PFSK-1 (cell line): ENCODE data around the gene ANK2.

ENCODE experiments used
- FOXP2 ChIP-seq: optimal IDR thresholded peaks from 2 replicates; pipeline ENCODE3; 2011; ENCODE audit warnings: borderline replicate concordance, control low read depth, inconsistent platforms; ENCODE audit not compliant: insufficient read depth; ENCODE audit errors: extremely low read length, extremely low read depth
- POLR2AphosphoS5 ChIP-seq: IDR thresholded peaks from 2 replicates; pipeline ENCODE4 v1.6.1; 2012; ENCODE audit warnings: low read depth, mild to moderate bottlenecking, control low read depth, low read length, moderate library complexity
- REST ChIP-seq, 2 experiments: IDR thresholded peaks; 2 replicates each; pipeline versions ENCODE4 v1.6.1 to v1.8.0; 2011 to 2012; ENCODE audit warnings: low read depth in 2 of 2, low read length in 2 of 2, control low read depth in 1 of 2, inconsistent platforms in 1 of 2, mild to moderate bottlenecking in 1 of 2, moderate library complexity in 1 of 2; ENCODE audit not compliant: insufficient read depth in 1 of 2
- SIN3A ChIP-seq: IDR thresholded peaks from 2 replicates; pipeline ENCODE4 v1.6.1; 2012; ENCODE audit warnings: mild to moderate bottlenecking, low read length, moderate library complexity, borderline replicate concordance; ENCODE audit not compliant: insufficient read depth
- TAF1 ChIP-seq: IDR thresholded peaks from 2 replicates; pipeline ENCODE4 v1.6.1; 2012; ENCODE audit warnings: low read length, control low read depth, borderline replicate concordance; ENCODE audit not compliant: insufficient read depth

The ANK2 gene

DNA sequence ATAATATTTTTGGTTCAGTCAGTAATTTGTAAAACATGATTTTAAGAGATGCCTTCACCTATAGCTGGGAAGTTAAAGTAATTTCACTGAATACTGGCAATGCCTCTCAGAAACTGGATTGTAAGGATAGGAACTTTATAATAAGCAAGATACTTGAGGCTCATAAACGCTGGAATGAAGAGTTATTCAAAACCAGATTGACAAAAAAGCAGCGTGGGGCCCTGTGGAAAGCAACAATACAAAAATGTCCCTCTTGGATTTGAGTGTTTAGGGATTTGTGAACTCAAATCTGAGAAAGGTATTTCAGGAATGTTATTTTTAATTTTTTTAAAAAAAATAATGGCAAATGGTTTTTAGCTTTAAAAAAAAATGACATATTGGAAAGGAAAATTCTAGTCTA, 94.6 kb downstream of the ANK2 start:
- TF ChIP-seq REST (IDR thresholded peaks at IDR 0.05; ENCODE audit: insufficient read depth in 1 of 2, low read depth in 2 of 2, low read length in 2 of 2) (no peak), SIN3A (no peak), FOXP2 (no peak), TAF1 (no peak)

GRCh38 chr4:113145147-113145518, 95.7 kb downstream of the ANK2 start:
- TF ChIP-seq REST (IDR thresholded peaks at IDR 0.05; ENCODE audit: insufficient read depth in 1 of 2, low read depth in 2 of 2, low read length in 2 of 2) (no peak), SIN3A (no peak), POLR2AphosphoS5 (no peak), TAF1 (no peak), FOXP2 (no peak)

- TF ChIP-seq REST (IDR thresholded peaks at IDR 0.05; ENCODE audit: insufficient read depth in 1 of 2, low read depth in 2 of 2, low read length in 2 of 2), result no peak
- no peak for TF ChIP-seq TAF1
Measured at GRCh38 chr4:113145519-113146291, 96.3 kb downstream of the ANK2 start.

DNA sequence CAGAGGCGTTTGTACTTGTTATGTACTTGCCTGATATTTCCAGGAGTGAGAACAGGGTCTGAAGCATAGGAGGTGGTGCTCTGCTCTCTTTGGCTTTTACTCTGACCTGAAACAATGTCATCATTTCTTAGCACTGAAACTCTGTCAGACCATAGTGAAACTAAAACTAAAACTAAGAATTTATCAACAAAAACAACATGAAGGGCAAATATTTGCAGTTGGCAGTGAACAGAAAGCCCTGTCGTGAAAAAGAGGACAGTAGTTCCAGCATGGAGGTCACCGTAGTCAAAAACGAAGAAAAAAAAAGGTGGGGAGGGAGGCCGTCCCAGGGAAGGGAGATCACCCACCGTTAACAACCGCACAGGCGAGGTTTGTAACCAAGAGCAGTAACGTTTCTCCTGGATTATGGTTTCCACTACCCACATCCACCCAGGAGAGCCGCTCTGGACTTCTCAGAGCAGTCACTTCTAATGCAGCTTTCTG, 97.5 kb downstream of the ANK2 start:
- TF ChIP-seq POLR2AphosphoS5 (no peak), REST (IDR thresholded peaks at IDR 0.05; ENCODE audit: insufficient read depth in 1 of 2, low read depth in 2 of 2, low read length in 2 of 2) (no peak), TAF1 (no peak), SIN3A (no peak), FOXP2 (no peak)

GRCh38 chr4:113147498-113148111, 98.2 kb downstream of the ANK2 start:
- TF ChIP-seq SIN3A, result no peak
- no peak for TF ChIP-seq REST (IDR thresholded peaks at IDR 0.05; ENCODE audit: insufficient read depth in 1 of 2, low read depth in 2 of 2, low read length in 2 of 2)
- no peak for TF ChIP-seq FOXP2
- no peak for TF ChIP-seq POLR2AphosphoS5
- TF ChIP-seq TAF1, result no peak
